Effector memory CD4-positive, alpha-beta T cell (primary cell): ENCODE measurements around the gene ID2.

ENCODE experiments used
- DNase-seq, 3 donors: peaks; one replicate each; pipeline ENCODE4 v3.0.0-alpha.2; 2020
- H3K27ac ChIP-seq: 2 replicates; pipeline ENCODE4 v1.7.0; 2013; ENCODE audit warnings: mild to moderate bottlenecking, low read length, moderate library complexity; ENCODE audit not compliant: insufficient read depth, poor library complexity, severe bottlenecking
- H3K27me3 ChIP-seq: replicated peaks from 2 replicates; pipeline ENCODE4 v1.7.0; 2013; ENCODE audit warnings: mild to moderate bottlenecking, low read length; ENCODE audit not compliant: insufficient read depth, control insufficient read depth, poor library complexity, severe bottlenecking
- H3K36me3 ChIP-seq: 2 replicates; pipeline ENCODE4 v1.7.0; 2013; ENCODE audit warnings: mild to moderate bottlenecking, low read length, moderate library complexity; ENCODE audit not compliant: control insufficient read depth, insufficient read depth
- H3K4me1 ChIP-seq: 2 replicates; pipeline ENCODE4 v1.7.0; 2013; ENCODE audit warnings: low read length, mild to moderate bottlenecking; ENCODE audit not compliant: control insufficient read depth, insufficient read depth, poor library complexity, severe bottlenecking
- H3K4me3 ChIP-seq: 2 replicates; pipeline ENCODE4 v1.7.0; 2013; ENCODE audit warnings: low read length, low read depth, mild to moderate bottlenecking; ENCODE audit not compliant: insufficient read depth, poor library complexity, severe bottlenecking
- H3K9me3 ChIP-seq: 2 replicates; pipeline ENCODE4 v1.7.0; 2013; ENCODE audit warnings: mild to moderate bottlenecking, low read length, moderate library complexity; ENCODE audit not compliant: control insufficient read depth

The ID2 gene

GRCh38 chr2:8658064-8658862 is 23.6 kb upstream of the ID2 start:
- H3K27me3 ChIP-seq, result no peaks in the 10 kb centered on the region
- no peaks in the 10 kb centered on the region for H3K9me3 ChIP-seq
- H3K4me1 ChIP-seq, result no peaks in the 10 kb centered on the region
- no peak overlapping the region for H3K4me3 ChIP-seq
- no peaks in the 10 kb centered on the region for H3K36me3 ChIP-seq
- DNase-seq, result no peak
- no peak overlapping the region for H3K27ac ChIP-seq

GRCh38 chr2:8659092-8659734 is 22.6 kb upstream of the ID2 start:
- H3K4me3 ChIP-seq, result no peak overlapping the region
- no peak overlapping the region for H3K27ac ChIP-seq
- H3K9me3 ChIP-seq, result no peaks in the 10 kb centered on the region
- no peaks in the 10 kb centered on the region for H3K36me3 ChIP-seq
- no peaks in the 10 kb centered on the region for H3K4me1 ChIP-seq
- DNase-seq, result no peak
- H3K27me3 ChIP-seq, result no peaks in the 10 kb centered on the region

- Histone ChIP-seq H3K27ac (no peak overlapping the region), H3K4me3 (no peak overlapping the region), H3K9me3 (no peaks in the 10 kb centered on the region), H3K27me3 (no peaks in the 10 kb centered on the region), H3K36me3 (no peaks in the 10 kb centered on the region), H3K4me1 (no peaks in the 10 kb centered on the region)
- DNase-seq, result no peak
Measured at GRCh38 chr2:8659735-8660492, 21.9 kb upstream of the ID2 start.

- Histone ChIP-seq H3K27me3 (no peaks in the 10 kb centered on the region), H3K36me3 (no peaks in the 10 kb centered on the region), H3K4me3 (no peak overlapping the region), H3K4me1 (no peaks in the 10 kb centered on the region), H3K9me3 (no peaks in the 10 kb centered on the region), H3K27ac (no peak overlapping the region)
- DNase-seq, result no peak
Measured at GRCh38 chr2:8661235-8661634, 20.6 kb upstream of the ID2 start.

- H3K4me3 ChIP-seq, result no peak overlapping the region
Measured at GRCh38 chr2:8661736-8662135, 20.1 kb upstream of the ID2 start.

GRCh38 chr2:8662239-8662879 is 19.5 kb upstream of the ID2 start:
- DNase-seq, result no peak
- no peaks in the 10 kb centered on the region for H3K9me3 ChIP-seq
- H3K27ac ChIP-seq, result no peak overlapping the region
- H3K4me1 ChIP-seq, result no peaks in the 10 kb centered on the region
- no peak overlapping the region for H3K4me3 ChIP-seq
- H3K36me3 ChIP-seq, result no peaks in the 10 kb centered on the region
- no peaks in the 10 kb centered on the region for H3K27me3 ChIP-seq

More at GRCh38 chr2:8661736-8662135, 20.1 kb upstream of the ID2 start:
- DNase-seq, result no peak
- H3K27me3 ChIP-seq, result no peaks in the 10 kb centered on the region
- no peaks in the 10 kb centered on the region for H3K36me3 ChIP-seq
- H3K4me1 ChIP-seq, result no peaks in the 10 kb centered on the region
- no peaks in the 10 kb centered on the region for H3K9me3 ChIP-seq
- H3K27ac ChIP-seq, result no peak overlapping the region

GRCh38 chr2:8663997-8664396 is 17.9 kb upstream of the ID2 start:
- Histone ChIP-seq H3K4me3 (no peak overlapping the region), H3K27me3 (no peaks in the 10 kb centered on the region), H3K36me3 (no peaks in the 10 kb centered on the region), H3K4me1 (no peaks in the 10 kb centered on the region), H3K27ac (no peak overlapping the region), H3K9me3 (no peaks in the 10 kb centered on the region)
- no peak for DNase-seq

- Histone ChIP-seq H3K9me3 (no peaks in the 10 kb centered on the region), H3K36me3 (no peaks in the 10 kb centered on the region)
- no peak for DNase-seq
Measured at GRCh38 chr2:8666581-8666980, 15.3 kb upstream of the ID2 start.

GRCh38 chr2:8667896-8668512 is 13.9 kb upstream of the ID2 start:
- no peaks in the 10 kb centered on the region for H3K4me1 ChIP-seq
- DNase-seq, result no peak
- no peaks in the 10 kb centered on the region for H3K36me3 ChIP-seq
- H3K27me3 ChIP-seq, result no peaks in the 10 kb centered on the region
- H3K4me3 ChIP-seq, result no peak overlapping the region
- no peak overlapping the region for H3K27ac ChIP-seq
- no peaks in the 10 kb centered on the region for H3K9me3 ChIP-seq

More at GRCh38 chr2:8666581-8666980, 15.3 kb upstream of the ID2 start:
- H3K4me3 ChIP-seq, result no peak overlapping the region
- no peaks in the 10 kb centered on the region for H3K27me3 ChIP-seq
- no peak overlapping the region for H3K27ac ChIP-seq
- no peaks in the 10 kb centered on the region for H3K4me1 ChIP-seq
